Measurements from ENCODE around the gene GNB3. TPM values are rescaled to one million over a fixed set of nuclear protein-coding genes. Genes with fewer than 3 reads are reported as not detected.

The GNB3 gene
- total RNA-seq, 1 experiment from 2014 or later, result 0.21 TPM

DNA sequence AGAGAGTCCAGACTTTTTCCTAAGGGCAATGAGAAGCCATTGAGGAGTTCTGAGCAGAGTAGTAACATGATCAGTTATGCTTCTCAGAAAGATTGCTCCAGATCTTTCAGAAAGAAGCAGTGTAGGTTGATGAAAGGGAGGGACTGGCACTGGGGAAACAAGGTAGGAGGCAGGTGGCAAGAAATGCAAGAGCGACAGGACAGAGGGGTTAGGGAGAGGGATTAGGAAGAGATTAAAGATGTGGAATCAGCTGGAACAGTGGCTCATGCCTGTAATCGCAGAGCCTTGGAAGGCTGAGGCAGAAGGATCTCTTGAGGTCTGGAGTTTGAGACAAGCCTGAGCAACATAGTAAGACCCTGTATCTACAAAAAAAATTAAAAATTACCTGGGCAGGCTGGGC lies 7.0 kb downstream of the GNB3 start:
- TF ChIP-seq, protein P1, sequence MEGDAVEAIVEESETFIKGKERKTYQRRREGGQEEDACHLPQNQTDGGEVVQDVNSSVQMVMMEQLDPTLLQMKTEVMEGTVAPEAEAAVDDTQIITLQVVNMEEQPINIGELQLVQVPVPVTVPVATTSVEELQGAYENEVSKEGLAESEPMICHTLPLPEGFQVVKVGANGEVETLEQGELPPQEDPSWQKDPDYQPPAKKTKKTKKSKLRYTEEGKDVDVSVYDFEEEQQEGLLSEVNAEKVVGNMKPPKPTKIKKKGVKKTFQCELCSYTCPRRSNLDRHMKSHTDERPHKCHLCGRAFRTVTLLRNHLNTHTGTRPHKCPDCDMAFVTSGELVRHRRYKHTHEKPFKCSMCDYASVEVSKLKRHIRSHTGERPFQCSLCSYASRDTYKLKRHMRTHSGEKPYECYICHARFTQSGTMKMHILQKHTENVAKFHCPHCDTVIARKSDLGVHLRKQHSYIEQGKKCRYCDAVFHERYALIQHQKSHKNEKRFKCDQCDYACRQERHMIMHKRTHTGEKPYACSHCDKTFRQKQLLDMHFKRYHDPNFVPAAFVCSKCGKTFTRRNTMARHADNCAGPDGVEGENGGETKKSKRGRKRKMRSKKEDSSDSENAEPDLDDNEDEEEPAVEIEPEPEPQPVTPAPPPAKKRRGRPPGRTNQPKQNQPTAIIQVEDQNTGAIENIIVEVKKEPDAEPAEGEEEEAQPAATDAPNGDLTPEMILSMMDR (IDR thresholded peaks at IDR 0.05), result no peak
- no peak for TF ChIP-seq TCF7L2 (IDR thresholded peaks at IDR 0.05; ENCODE audit: low read depth, low read length)
- intact Hi-C loops (cut with micrococcal nuclease; ENCODE audit: unreplicated experiment) (no loop called here), in situ Hi-C loops (cut with HindIII; ENCODE audit: low pct_unique_long_range_greater_than_20kb, low sequenced_read_pairs) (no loop called here)
- peaks cover 10% of the 10 kb centered on the region for H3K36me3 ChIP-seq (ENCODE audit: control insufficient read depth, insufficient read depth, low read length)
- ChIA-PET CTCF (no interaction called here), POLR2A (no interaction called here)
- H3K27ac ChIP-seq (ENCODE audit: low read length), result no peak overlapping the region
- H3K4me3 ChIP-seq (ENCODE audit: low read depth in 2 of 2, low read length in 2 of 2), result no peak overlapping the region
- DNase-seq (ENCODE audit: low read depth, low spot score), result no peak
- H3K9me3 ChIP-seq (ENCODE audit: control insufficient read depth, insufficient read depth, low read depth, low read length), result no peaks in the 10 kb centered on the region
- BruUV-seq (replicated peaks), result no TSS peak
- H3K4me1 ChIP-seq (ENCODE audit: control insufficient read depth, insufficient read depth, low read length), result peaks cover 7% of the 10 kb centered on the region
- ATAC-seq, result no peak
- no peaks in the 10 kb centered on the region for H3K27me3 ChIP-seq (ENCODE audit: control insufficient read depth, insufficient read depth, low read length)

GRCh38 chr12:6849427-6849826 lies 8.7 kb downstream of the GNB3 start:
- intact Hi-C loops (cut with micrococcal nuclease; ENCODE audit: unreplicated experiment) (no loop called here), in situ Hi-C loops (cut with HindIII; ENCODE audit: low pct_unique_long_range_greater_than_20kb, low sequenced_read_pairs) (no loop called here)
- CTCF ChIA-PET, result no interaction called here
- no TSS peak for BruUV-seq (replicated peaks)
- H3K36me3 ChIP-seq (ENCODE audit: control insufficient read depth, insufficient read depth, low read length), result peaks cover 10% of the 10 kb centered on the region
- H3K4me3 ChIP-seq (ENCODE audit: low read depth in 2 of 2, low read length in 2 of 2), result no peak overlapping the region; a peak in 1 of 4 replicates
- H3K27ac ChIP-seq (ENCODE audit: low read length), result no peak overlapping the region
- POLR2A ChIA-PET, result interaction anchor here (0.5 kb wide), 1 partner anchor 60 kb away, joined by 4 read pairs; no protein-coding TSS in a partner anchor
- no peak for ATAC-seq
- TF ChIP-seq, protein P2, sequence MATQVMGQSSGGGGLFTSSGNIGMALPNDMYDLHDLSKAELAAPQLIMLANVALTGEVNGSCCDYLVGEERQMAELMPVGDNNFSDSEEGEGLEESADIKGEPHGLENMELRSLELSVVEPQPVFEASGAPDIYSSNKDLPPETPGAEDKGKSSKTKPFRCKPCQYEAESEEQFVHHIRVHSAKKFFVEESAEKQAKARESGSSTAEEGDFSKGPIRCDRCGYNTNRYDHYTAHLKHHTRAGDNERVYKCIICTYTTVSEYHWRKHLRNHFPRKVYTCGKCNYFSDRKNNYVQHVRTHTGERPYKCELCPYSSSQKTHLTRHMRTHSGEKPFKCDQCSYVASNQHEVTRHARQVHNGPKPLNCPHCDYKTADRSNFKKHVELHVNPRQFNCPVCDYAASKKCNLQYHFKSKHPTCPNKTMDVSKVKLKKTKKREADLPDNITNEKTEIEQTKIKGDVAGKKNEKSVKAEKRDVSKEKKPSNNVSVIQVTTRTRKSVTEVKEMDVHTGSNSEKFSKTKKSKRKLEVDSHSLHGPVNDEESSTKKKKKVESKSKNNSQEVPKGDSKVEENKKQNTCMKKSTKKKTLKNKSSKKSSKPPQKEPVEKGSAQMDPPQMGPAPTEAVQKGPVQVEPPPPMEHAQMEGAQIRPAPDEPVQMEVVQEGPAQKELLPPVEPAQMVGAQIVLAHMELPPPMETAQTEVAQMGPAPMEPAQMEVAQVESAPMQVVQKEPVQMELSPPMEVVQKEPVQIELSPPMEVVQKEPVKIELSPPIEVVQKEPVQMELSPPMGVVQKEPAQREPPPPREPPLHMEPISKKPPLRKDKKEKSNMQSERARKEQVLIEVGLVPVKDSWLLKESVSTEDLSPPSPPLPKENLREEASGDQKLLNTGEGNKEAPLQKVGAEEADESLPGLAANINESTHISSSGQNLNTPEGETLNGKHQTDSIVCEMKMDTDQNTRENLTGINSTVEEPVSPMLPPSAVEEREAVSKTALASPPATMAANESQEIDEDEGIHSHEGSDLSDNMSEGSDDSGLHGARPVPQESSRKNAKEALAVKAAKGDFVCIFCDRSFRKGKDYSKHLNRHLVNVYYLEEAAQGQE (IDR thresholded peaks at IDR 0.05; ENCODE audit: insufficient read depth in 1 of 2, low read depth in 2 of 2, low read length in 1 of 2), result no peak
- TF ChIP-seq, protein P1 (IDR thresholded peaks at IDR 0.05), result no peak
- TF ChIP-seq POLR2AphosphoS5 (IDR thresholded peaks at IDR 0.05; ENCODE audit: low read depth, low read length) (no peak), SIN3A (IDR thresholded peaks at IDR 0.05; ENCODE audit: borderline replicate concordance, insufficient read depth, low read depth, low read length) (no peak), TCF7L2 (IDR thresholded peaks at IDR 0.05; ENCODE audit: low read depth, low read length) (no peak)
- peaks cover 15% of the 10 kb centered on the region for H3K4me1 ChIP-seq (ENCODE audit: control insufficient read depth, insufficient read depth, low read length)
- H3K9me3 ChIP-seq (ENCODE audit: control insufficient read depth, insufficient read depth, low read depth, low read length), result no peaks in the 10 kb centered on the region
- no peaks in the 10 kb centered on the region for H3K27me3 ChIP-seq (ENCODE audit: control insufficient read depth, insufficient read depth, low read length)
- no peak for DNase-seq (ENCODE audit: low read depth, low spot score)
